DOHH2 (cell line): ENCODE data around the gene ZBTB7B.

Experiments
- H3F3A ChIP-seq: fragments of 200-600 bp; sonication (generic), shearing (Covaris generic); 2 replicates; pipeline ENCODE4 v1.6.0; 2016; ENCODE audit warnings: antibody characterized with exemption, mild to moderate bottlenecking; ENCODE audit not compliant: control insufficient read depth, insufficient read depth
- H3K27ac ChIP-seq: fragments of 200-600 bp; sonication (generic); 2 replicates; pipeline ENCODE4 v1.5.1; 2014; ENCODE audit warnings: low read depth, mild to moderate bottlenecking, low read length, moderate library complexity
- H3K27me3 ChIP-seq: fragments of 200-600 bp; sonication (generic); 2 replicates; pipeline ENCODE4 v1.6.1; 2014; ENCODE audit warnings: mild to moderate bottlenecking, low read length, mixed read lengths; ENCODE audit not compliant: control insufficient read depth
- H3K36me3 ChIP-seq: fragments of 200-600 bp; sonication (generic); 2 replicates; pipeline ENCODE4 v1.6.1; 2014; ENCODE audit warnings: mild to moderate bottlenecking, low read length, moderate library complexity, mixed read lengths; ENCODE audit not compliant: control insufficient read depth
- H3K4me1 ChIP-seq: fragments of 200-600 bp; sonication (generic); 2 replicates; pipeline ENCODE4 v1.6.1; 2014; ENCODE audit warnings: mild to moderate bottlenecking, low read length, mixed read lengths; ENCODE audit not compliant: control insufficient read depth
- H3K4me2 ChIP-seq: fragments of 200-600 bp; sonication (generic); 2 replicates; pipeline ENCODE4 v1.6.0; 2014; ENCODE audit warnings: mild to moderate bottlenecking, low read length, moderate library complexity
- H3K4me3 ChIP-seq: fragments of 200-600 bp; sonication (generic); 2 replicates; pipeline ENCODE4 v1.5.1; 2014; ENCODE audit warnings: mild to moderate bottlenecking, low read length, mixed read lengths
- H3K79me2 ChIP-seq: fragments of 200-600 bp; sonication (generic); 2 replicates; pipeline ENCODE4 v1.6.1; 2014; ENCODE audit warnings: mild to moderate bottlenecking, low read length, mixed read lengths; ENCODE audit not compliant: control insufficient read depth
- H3K9me2 ChIP-seq: fragments of 200-600 bp; sonication (generic); replicated peaks from 2 replicates; pipeline ENCODE4 v1.6.1; 2014; ENCODE audit warnings: mild to moderate bottlenecking, low read length, mixed read lengths; ENCODE audit not compliant: control insufficient read depth
- H3K9me3 ChIP-seq: fragments of 200-600 bp; sonication (generic); 2 replicates; pipeline ENCODE4 v1.6.1; 2014; ENCODE audit warnings: antibody characterized with exemption, low read length, mixed read lengths; ENCODE audit not compliant: control insufficient read depth, insufficient read depth
- H4K20me1 ChIP-seq: fragments of 200-600 bp; sonication (generic); 2 replicates; pipeline ENCODE4 v1.6.0; 2014; ENCODE audit warnings: low read depth, mild to moderate bottlenecking, antibody characterized with exemption, low read length, moderate library complexity; ENCODE audit not compliant: control insufficient read depth, insufficient read depth
- EZH2phosphoT487 ChIP-seq: fragments of 200-600 bp; sonication (generic); IDR thresholded peaks from 2 replicates; pipeline ENCODE4 v1.6.1; 2017; ENCODE audit warnings: borderline replicate concordance, mild to moderate bottlenecking, antibody characterized with exemption, low read length, moderate library complexity, mixed read lengths
- TF ChIP-seq, protein P1 (sequence below): fragments of 200-600 bp; sonication (generic); IDR thresholded peaks from one replicate; pipeline ENCODE4 v1.5.1; 2014; ENCODE audit warnings: antibody characterized with exemption, mild to moderate bottlenecking, low read depth, low read length; ENCODE audit not compliant: poor library complexity, severe bottlenecking

Gene ZBTB7B

DNA sequence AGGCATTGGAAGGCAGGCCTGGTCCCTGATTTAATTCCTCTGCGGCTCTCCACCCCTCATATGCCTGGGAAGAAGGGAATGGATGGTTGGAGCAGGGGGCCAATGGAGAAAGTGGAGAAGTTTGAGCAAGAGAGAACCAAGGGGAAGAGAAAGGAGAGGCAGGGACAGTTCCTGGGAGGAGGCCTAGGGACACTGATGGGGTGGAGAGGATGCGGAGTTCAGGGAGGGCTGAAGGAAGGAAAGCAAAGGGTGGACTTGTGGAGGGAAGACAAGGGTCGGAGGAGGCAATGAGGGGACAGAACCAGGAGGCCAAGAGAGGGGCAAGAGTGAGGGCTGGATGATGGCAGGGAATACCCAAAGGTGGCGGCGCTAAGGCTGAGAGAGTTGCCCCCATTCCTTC is 7.1 kb downstream of the ZBTB7B start:
- Histone ChIP-seq H3K4me3 (peak overlapping the region; percentile 27; the same call in 1 of the 2 replicates), H3K27me3 (no peaks in the 10 kb centered on the region), H3K27ac (no peak overlapping the region), H4K20me1 (no peaks in the 10 kb centered on the region), H3K4me1 (peaks cover 90% of the 10 kb centered on the region), H3K4me2 (peak overlapping the region; percentile 53), H3K9me2 (no peaks in the 10 kb centered on the region), H3K9me3 (no peaks in the 10 kb centered on the region), H3K79me2 (peaks cover 7% of the 10 kb centered on the region), H3F3A (peaks cover 28% of the 10 kb centered on the region), H3K36me3 (peaks cover 7% of the 10 kb centered on the region)
- TF ChIP-seq, protein P1, sequence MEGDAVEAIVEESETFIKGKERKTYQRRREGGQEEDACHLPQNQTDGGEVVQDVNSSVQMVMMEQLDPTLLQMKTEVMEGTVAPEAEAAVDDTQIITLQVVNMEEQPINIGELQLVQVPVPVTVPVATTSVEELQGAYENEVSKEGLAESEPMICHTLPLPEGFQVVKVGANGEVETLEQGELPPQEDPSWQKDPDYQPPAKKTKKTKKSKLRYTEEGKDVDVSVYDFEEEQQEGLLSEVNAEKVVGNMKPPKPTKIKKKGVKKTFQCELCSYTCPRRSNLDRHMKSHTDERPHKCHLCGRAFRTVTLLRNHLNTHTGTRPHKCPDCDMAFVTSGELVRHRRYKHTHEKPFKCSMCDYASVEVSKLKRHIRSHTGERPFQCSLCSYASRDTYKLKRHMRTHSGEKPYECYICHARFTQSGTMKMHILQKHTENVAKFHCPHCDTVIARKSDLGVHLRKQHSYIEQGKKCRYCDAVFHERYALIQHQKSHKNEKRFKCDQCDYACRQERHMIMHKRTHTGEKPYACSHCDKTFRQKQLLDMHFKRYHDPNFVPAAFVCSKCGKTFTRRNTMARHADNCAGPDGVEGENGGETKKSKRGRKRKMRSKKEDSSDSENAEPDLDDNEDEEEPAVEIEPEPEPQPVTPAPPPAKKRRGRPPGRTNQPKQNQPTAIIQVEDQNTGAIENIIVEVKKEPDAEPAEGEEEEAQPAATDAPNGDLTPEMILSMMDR: no peak

DNA sequence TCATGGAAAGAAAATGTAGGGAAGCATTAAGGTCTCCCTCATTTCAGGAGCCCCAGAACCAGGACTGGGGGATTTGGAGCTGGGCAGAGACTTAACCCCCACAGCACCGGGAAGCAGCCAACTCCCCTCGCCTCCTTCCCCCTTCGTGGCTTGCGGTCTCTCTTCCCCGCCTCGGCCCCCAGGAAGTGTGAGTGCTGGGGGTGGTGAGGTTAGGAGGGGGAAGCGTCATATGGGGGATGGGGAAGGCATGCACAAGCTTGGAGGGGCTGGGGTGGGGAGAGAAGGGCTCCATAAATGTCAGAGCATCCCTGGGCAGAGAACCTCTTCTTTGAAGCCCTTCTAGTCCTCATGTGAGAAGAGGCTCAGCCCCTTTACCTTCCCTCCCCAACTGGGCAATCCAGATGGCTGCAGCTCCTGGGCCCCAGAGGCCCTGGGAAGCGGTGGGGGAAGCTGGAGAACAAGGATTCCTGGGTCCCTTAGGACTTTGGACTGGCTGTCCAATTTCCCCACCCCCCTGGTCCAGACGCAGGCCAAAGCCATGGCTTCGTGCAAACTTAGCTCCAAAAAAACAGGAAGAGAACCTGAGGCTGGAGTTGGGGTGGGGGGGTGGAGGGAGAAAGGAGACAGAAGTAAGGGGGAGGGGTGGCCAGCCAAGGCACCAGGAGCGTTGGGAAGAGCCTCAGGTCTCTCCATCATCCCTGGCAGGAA is 7.8 kb downstream of the ZBTB7B start:
- peak overlapping the region; percentile 53 for H3K4me2 ChIP-seq
- TF ChIP-seq EZH2phosphoT487: no peak
- TF ChIP-seq, protein P1: no peak
- H3K79me2 ChIP-seq: peaks cover 4% of the 10 kb centered on the region; the same call in 1 of the 2 replicates

DNA sequence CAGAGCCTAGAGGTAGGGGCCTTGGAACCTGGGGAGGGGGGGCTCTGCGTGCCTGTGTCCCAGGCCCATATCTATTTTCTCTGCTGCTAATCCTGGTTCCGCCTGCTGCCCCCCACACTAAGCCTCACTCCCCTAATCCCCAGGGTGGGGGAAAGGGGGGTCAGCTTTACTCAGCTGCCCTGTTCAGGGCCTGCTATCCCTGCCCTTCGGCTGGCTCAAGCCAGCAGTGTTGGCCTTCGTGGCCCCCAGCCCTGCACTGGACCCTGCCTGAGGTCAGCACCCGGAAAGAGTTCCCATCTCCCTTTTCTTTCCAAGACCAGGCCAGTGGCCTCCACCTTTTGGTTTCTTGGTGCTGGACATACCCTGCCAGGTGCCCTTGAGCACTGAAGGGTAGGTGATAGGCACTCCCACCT is 8.4 kb downstream of the ZBTB7B start:
- Histone ChIP-seq H4K20me1 (no peaks in the 10 kb centered on the region), H3K27me3 (no peaks in the 10 kb centered on the region), H3K4me3 (no peak overlapping the region), H3K9me3 (no peaks in the 10 kb centered on the region), H3K4me1 (peaks cover 90% of the 10 kb centered on the region), H3K4me2 (no peak overlapping the region; the same call in 1 of the 2 replicates), H3K27ac (no peak overlapping the region), H3K9me2 (no peaks in the 10 kb centered on the region), H3K79me2 (0 out of 2 replicates have a peak, but pooled peaks cover 3% of the 10 kb centered on the region), H3F3A (peaks cover 23% of the 10 kb centered on the region), H3K36me3 (peaks cover 19% of the 10 kb centered on the region)
- TF ChIP-seq EZH2phosphoT487: no peak
- TF ChIP-seq, protein P1: no peak

More for the DNA sequence above, 7.8 kb downstream of the ZBTB7B start:
- no peaks in the 10 kb centered on the region for H3K27me3 ChIP-seq
- H4K20me1 ChIP-seq: no peaks in the 10 kb centered on the region
- peaks cover 26% of the 10 kb centered on the region for H3F3A ChIP-seq
- H3K27ac ChIP-seq: no peak overlapping the region
- H3K36me3 ChIP-seq: peaks cover 13% of the 10 kb centered on the region
- peaks cover 90% of the 10 kb centered on the region for H3K4me1 ChIP-seq
- peak overlapping the region; percentile 27; the same call in 1 of the 2 replicates for H3K4me3 ChIP-seq
- no peaks in the 10 kb centered on the region for H3K9me3 ChIP-seq
- no peaks in the 10 kb centered on the region for H3K9me2 ChIP-seq
